Effector memory CD8-positive, alpha-beta T cell (primary cell): ENCODE data around the gene INSR.

Experiments
- ATAC-seq: fragments of 150-1000 bp; cut with Tn5 transposase; replicated peaks from 2 replicates; pipeline ENCODE4 v1.10.0; 2021; ENCODE audit warnings: mild to moderate bottlenecking, moderate library complexity
- DNase-seq, 3 experiments: peaks; one replicate each; pipeline ENCODE4 v3.0.0; 2021
- H3K27ac Mint-ChIP-seq, 2 donors: one replicate each; pipeline ENCODE4 v1.8.0; 2022; ENCODE audit warnings: mild to moderate bottlenecking in 2 of 2, mixed read lengths in 2 of 2, moderate library complexity in 2 of 2
- H3K27me3 Mint-ChIP-seq, 2 donors: one replicate each; pipeline ENCODE4 v1.8.0; 2022; ENCODE audit warnings: mixed read lengths in 2 of 2
- H3K36me3 Mint-ChIP-seq: one replicate; pipeline ENCODE4 v1.8.0; 2022; ENCODE audit warnings: mild to moderate bottlenecking, moderate library complexity, mixed read lengths; ENCODE audit not compliant: insufficient read depth
- H3K4me1 Mint-ChIP-seq, 2 donors: one replicate each; pipeline ENCODE4 v1.8.0; 2022; ENCODE audit warnings: low read depth in 2 of 2, mixed read lengths in 2 of 2
- H3K4me3 Mint-ChIP-seq, 2 donors: one replicate each; pipeline ENCODE4 v1.8.0; 2022; ENCODE audit warnings: mild to moderate bottlenecking in 2 of 2, mixed read lengths in 2 of 2, moderate library complexity in 2 of 2
- H3K9me3 Mint-ChIP-seq, 2 donors: one replicate each; pipeline ENCODE4 v1.8.0; 2022; ENCODE audit warnings: mixed read lengths in 2 of 2

INSR gene

GRCh38 chr19:7138402-7138801 is 155.8 kb downstream of the INSR start:
- no peak for ATAC-seq
- H3K27me3 Mint-ChIP-seq: no peaks in the 10 kb centered on the region
- no peak overlapping the region for H3K4me3 Mint-ChIP-seq

DNA sequence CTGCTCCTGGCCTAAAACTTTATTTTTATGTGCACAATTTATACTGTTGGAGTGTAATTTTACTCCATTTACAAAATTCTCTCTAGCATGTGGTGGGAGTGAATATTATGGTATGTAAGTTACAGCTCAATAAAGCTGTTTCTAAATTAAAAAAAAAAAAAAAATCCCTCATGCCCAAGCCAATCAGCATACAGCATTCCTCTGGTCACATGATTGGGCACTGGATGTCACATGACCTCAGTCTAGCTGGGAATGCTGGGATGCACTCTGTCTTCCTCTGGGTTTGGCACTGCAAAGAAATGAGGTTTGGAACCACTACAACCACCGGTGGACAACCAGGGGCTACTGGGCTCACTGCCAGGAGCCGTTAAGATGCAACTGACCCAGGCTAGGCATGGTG is 157.1 kb downstream of the INSR start:
- Mint-ChIP-seq H3K27me3 (peaks cover 2 to 4% of the 10 kb centered on the region in 2 donors), H3K36me3 (no peaks in the 10 kb centered on the region), H3K27ac (no peak overlapping the region), H3K4me1 (no peaks in the 10 kb centered on the region), H3K4me3 (no peak overlapping the region), H3K9me3 (no peaks in the 10 kb centered on the region)
- ATAC-seq: no peak
- no peak for DNase-seq

More at GRCh38 chr19:7138402-7138801, 155.8 kb downstream of the INSR start:
- no peaks in the 10 kb centered on the region for H3K9me3 Mint-ChIP-seq
- H3K4me1 Mint-ChIP-seq: no peaks in the 10 kb centered on the region
- H3K36me3 Mint-ChIP-seq: no peaks in the 10 kb centered on the region
- DNase-seq: no peak
- no peak overlapping the region for H3K27ac Mint-ChIP-seq

DNA sequence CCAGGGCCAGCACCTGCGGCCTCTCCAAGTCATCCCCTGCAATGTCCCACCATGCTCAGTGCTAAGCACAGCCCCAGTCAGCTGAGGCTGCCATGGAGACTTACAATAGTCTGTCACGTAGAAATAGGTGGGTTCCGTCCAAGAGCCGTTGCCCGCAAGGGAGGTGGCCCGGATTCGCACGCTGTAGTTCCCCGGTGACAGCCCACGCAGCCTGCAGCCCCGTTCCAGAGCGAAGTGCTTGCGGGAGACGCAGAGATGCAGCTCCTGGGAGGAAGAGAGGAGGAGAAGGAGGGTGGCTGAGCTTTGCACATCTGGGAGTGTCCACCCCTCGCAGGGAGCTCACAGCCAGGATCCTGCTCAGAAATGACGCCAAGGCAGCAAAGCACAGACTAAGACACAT is 162.2 kb downstream of the INSR start:
- Mint-ChIP-seq H3K27me3 (peaks cover 5 to 9% of the 10 kb centered on the region in 2 donors), H3K4me3 (no peak overlapping the region), H3K27ac (no peak overlapping the region), H3K36me3 (no peaks in the 10 kb centered on the region), H3K9me3 (no peaks in the 10 kb centered on the region), H3K4me1 (no peaks in the 10 kb centered on the region)
- DNase-seq (no peak), ATAC-seq (no peak)

DNA sequence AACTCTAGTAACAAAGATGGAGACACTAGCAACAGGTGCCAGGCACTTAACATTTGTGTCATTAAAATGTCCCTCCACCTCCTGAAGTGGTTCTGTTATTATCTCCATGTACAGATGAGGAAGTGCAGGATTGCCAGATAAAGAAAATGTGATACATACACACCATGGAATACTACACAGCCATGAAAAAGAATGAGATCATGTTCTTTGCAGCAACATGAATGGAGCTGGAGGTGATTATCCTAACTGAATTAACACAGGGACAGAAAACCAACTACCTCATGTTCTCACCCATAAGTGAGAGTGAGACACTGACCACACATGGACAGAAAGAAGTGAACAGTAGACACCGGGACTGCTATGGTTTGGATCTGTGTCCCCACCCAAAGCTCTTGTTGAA is 164.2 kb downstream of the INSR start:
- ATAC-seq: no peak
- Mint-ChIP-seq H3K27ac (no peak overlapping the region), H3K9me3 (peaks cover 4 to 7% of the 10 kb centered on the region in 2 donors), H3K36me3 (peaks cover 3% of the 10 kb centered on the region), H3K27me3 (peaks cover 5 to 18% of the 10 kb centered on the region in 2 donors), H3K4me3 (no peak overlapping the region), H3K4me1 (no peaks in the 10 kb centered on the region)
- no peak for DNase-seq

DNA sequence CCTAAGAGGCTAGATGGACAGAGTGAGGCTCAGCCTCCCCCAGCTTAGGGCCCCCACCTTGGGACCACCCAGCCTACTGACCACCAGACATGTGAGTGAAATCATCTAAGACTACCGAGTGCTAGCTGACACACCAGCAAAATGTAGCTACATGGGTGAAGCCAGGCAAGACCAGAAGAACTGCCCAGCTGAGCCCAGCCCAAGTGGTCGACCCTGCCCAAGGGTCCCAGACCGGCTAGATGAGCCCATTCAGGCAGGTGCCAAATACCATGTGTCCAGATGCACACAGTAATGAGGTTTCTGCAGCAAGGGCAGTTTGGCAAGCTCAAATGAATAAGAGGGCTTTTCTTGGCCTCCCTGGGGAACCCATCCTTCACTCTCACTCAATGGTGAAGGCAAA is 168.1 kb downstream of the INSR start:
- ATAC-seq: no peak
- Mint-ChIP-seq H3K4me3 (no peak overlapping the region), H3K9me3 (peaks cover 4 to 7% of the 10 kb centered on the region in 2 donors), H3K4me1 (no peaks in the 10 kb centered on the region), H3K36me3 (peaks cover 7% of the 10 kb centered on the region), H3K27me3 (peaks cover 5 to 17% of the 10 kb centered on the region in 2 donors), H3K27ac (no peak overlapping the region)
- no peak for DNase-seq

DNA sequence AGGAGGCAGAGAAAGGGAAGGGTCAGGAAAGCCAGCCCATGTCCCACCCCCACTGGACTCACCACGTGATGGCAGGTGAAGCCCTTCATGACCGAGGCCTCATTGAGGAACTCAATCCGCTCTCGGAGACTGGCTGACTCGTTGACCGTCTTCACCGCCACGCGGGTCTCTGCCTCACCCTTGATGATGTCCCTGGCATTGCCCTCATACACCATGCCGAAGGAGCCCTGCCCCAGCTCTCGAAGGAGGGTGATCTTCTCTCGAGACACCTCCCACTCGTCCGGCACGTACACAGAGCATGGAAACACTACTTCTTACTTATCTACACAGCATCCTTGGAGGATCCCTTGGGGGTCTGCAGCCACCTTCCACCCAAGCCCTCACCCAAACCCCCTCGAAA is 169.0 kb downstream of the INSR start:
- DNase-seq: no peak
- Mint-ChIP-seq H3K4me3 (no peak overlapping the region), H3K27ac (no peak overlapping the region), H3K9me3 (peaks cover 4 to 7% of the 10 kb centered on the region in 2 donors), H3K36me3 (peaks cover 11% of the 10 kb centered on the region), H3K4me1 (no peaks in the 10 kb centered on the region), H3K27me3 (peaks cover 11 to 26% of the 10 kb centered on the region in 2 donors)
- ATAC-seq: no peak

GRCh38 chr19:7124782-7125181 is 169.4 kb downstream of the INSR start:
- no peak overlapping the region for H3K27ac Mint-ChIP-seq
- ATAC-seq: no peak
- no peak for DNase-seq
- peaks cover 11% of the 10 kb centered on the region for H3K36me3 Mint-ChIP-seq
- peaks cover 4 to 7% of the 10 kb centered on the region in 2 donors for H3K9me3 Mint-ChIP-seq
- H3K4me1 Mint-ChIP-seq: no peaks in the 10 kb centered on the region
- H3K27me3 Mint-ChIP-seq: peaks cover 12 to 28% of the 10 kb centered on the region in 2 donors
- H3K4me3 Mint-ChIP-seq: no peak overlapping the region

- Mint-ChIP-seq H3K27ac (no peak overlapping the region), H3K4me1 (no peaks in the 10 kb centered on the region), H3K36me3 (peaks cover 11% of the 10 kb centered on the region), H3K9me3 (peaks cover 4 to 7% of the 10 kb centered on the region in 2 donors), H3K4me3 (no peak overlapping the region), H3K27me3 (peaks cover 12 to 28% of the 10 kb centered on the region in 2 donors)
- ATAC-seq (no peak), DNase-seq (no peak)
These were observed 171.5 kb downstream of the INSR start for GRCh38 chr19:7122701-7123100.

DNA sequence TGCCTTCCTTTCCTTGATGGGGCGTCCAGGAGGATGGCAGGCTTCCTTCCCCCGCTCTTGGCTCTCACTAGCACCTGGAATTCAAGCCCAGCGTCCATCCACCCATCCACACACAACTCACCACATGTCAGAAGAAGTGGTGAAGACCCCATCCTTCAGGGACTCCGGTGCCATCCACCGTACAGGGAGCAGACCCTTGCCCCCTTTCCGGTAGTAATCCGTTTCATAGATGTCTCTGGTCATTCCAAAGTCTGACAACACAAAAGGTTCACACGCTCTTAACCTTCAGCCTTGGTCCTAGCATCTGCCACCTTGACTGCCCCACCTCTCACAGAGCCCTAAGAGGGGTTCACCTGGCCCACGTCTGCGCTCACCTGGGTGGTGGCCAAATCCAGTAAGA is 173.7 kb downstream of the INSR start:
- no peak overlapping the region for H3K27ac Mint-ChIP-seq

GRCh38 chr19:7119582-7119981 is 174.6 kb downstream of the INSR start:
- ATAC-seq (no peak), DNase-seq (no peak)
- Mint-ChIP-seq H3K27ac (no peak overlapping the region), H3K36me3 (peaks cover 8% of the 10 kb centered on the region), H3K4me1 (no peaks in the 10 kb centered on the region), H3K9me3 (no peaks in the 10 kb centered on the region), H3K4me3 (no peak overlapping the region), H3K27me3 (peaks cover 15 to 42% of the 10 kb centered on the region in 2 donors)

More for the DNA sequence above, 173.7 kb downstream of the INSR start:
- Mint-ChIP-seq H3K9me3 (peaks cover 3 to 4% of the 10 kb centered on the region in 2 donors), H3K27me3 (peaks cover 19 to 42% of the 10 kb centered on the region in 2 donors), H3K4me3 (no peak overlapping the region), H3K36me3 (peaks cover 8% of the 10 kb centered on the region), H3K4me1 (no peaks in the 10 kb centered on the region)
- DNase-seq (no peak), ATAC-seq (no peak)

- no peak for ATAC-seq
- peaks cover 32 to 64% of the 10 kb centered on the region in 2 donors for H3K27me3 Mint-ChIP-seq
These were observed 177.0 kb downstream of the INSR start for GRCh38 chr19:7117248-7117647.

GRCh38 chr19:7115721-7116120 is 178.5 kb downstream of the INSR start:
- H3K9me3 Mint-ChIP-seq: no peaks in the 10 kb centered on the region
- no peak overlapping the region for H3K27ac Mint-ChIP-seq
- H3K27me3 Mint-ChIP-seq: peaks cover 34 to 55% of the 10 kb centered on the region in 2 donors
- H3K4me3 Mint-ChIP-seq: no peak overlapping the region
- H3K36me3 Mint-ChIP-seq: peaks cover 2% of the 10 kb centered on the region
- DNase-seq: no peak
- no peaks in the 10 kb centered on the region for H3K4me1 Mint-ChIP-seq
- ATAC-seq: no peak

More at GRCh38 chr19:7117248-7117647, 177.0 kb downstream of the INSR start:
- Mint-ChIP-seq H3K4me3 (no peak overlapping the region), H3K36me3 (peaks cover 8% of the 10 kb centered on the region), H3K9me3 (no peaks in the 10 kb centered on the region), H3K27ac (no peak overlapping the region), H3K4me1 (no peaks in the 10 kb centered on the region)
- no peak for DNase-seq

DNA sequence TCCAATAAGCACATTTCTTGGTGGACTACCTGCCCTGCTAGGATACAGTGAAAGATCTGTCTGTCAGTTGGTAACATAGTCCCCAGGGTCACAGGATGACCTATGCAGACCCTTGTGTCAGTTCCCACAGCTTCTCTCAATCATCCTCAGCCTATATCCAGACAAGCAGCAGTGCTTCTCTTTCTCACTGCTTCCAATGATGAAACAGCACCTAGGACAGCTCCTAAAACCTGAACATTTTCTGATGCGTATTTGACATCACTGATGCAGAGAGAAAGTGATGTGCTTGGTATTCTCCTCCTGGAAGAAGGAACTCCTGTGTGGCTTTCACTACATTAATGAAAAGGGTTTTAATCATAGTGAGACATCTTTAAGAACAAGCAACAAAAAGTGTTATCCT is 181.0 kb downstream of the INSR start:
- no peak overlapping the region for H3K4me3 Mint-ChIP-seq
- H3K4me1 Mint-ChIP-seq: no peaks in the 10 kb centered on the region
- DNase-seq (no peak), ATAC-seq (no peak)
- H3K36me3 Mint-ChIP-seq: no peaks in the 10 kb centered on the region
- no peaks in the 10 kb centered on the region for H3K9me3 Mint-ChIP-seq
- peaks cover 28 to 48% of the 10 kb centered on the region in 2 donors for H3K27me3 Mint-ChIP-seq
- H3K27ac Mint-ChIP-seq: no peak overlapping the region

DNA sequence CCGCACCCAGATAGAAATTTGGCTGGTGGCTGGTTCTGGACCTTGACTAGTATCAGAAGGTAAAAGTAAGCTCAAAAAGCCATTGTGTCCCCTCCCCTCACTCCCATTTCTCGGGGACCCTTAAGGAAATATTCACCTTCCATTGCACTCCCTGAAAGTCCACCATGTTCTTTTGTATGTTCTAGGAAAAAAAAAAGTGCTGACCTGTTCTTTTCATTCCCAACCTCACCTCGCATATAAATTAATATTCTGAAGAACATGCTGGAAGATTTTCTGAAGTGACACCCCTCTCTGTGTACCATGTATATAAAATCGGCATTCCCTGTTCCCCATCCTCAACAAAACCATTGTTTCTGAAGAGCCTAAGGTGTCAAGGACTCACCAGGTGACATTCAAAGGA is 181.5 kb downstream of the INSR start:
- H3K4me1 Mint-ChIP-seq: no peaks in the 10 kb centered on the region
- ATAC-seq (no peak), DNase-seq (no peak)
- no peak overlapping the region for H3K4me3 Mint-ChIP-seq
- H3K36me3 Mint-ChIP-seq: no peaks in the 10 kb centered on the region
- H3K27me3 Mint-ChIP-seq: peaks cover 28 to 48% of the 10 kb centered on the region in 2 donors
- no peaks in the 10 kb centered on the region for H3K9me3 Mint-ChIP-seq
- H3K27ac Mint-ChIP-seq: no peak overlapping the region
